Measurements from ENCODE around the gene PIPOX. TPM values are rescaled to one million over a fixed set of nuclear protein-coding genes. Genes with fewer than 3 reads are reported as not detected.

The PIPOX gene
- total RNA-seq, 4 donors from 2014 or later: 3.8 to 8.4 (median 5.1) TPM

GRCh38 chr17:29038085-29038795, 4.7 kb upstream of the PIPOX start:
- no peak for DNase-seq (ENCODE audit: extremely low spot score)
- Histone ChIP-seq H3K36me3 (no peaks in the 10 kb centered on the region), H3K27ac (replicated peaks in 1 of 4) (no peak overlapping the region), H3K4me3 (no peak overlapping the region), H3K9me3 (peaks cover 0 to 20% (median 12%) of the 10 kb centered on the region in 4 donors), H3K27me3 (no peaks in the 10 kb centered on the region), H3K4me1 (peaks cover 6 to 21% (median 15%) of the 10 kb centered on the region in 4 donors)
- intact Hi-C loops (cut with DNase I): no loop called here
- 52% methylated on average over 15 of the region's 15 CpGs for WGBS
- TF ChIP-seq EP300 (IDR thresholded peaks at IDR 0.05) (no peak), POLR2AphosphoS5 (IDR thresholded peaks at IDR 0.05) (no peak), POLR2A (IDR thresholded peaks at IDR 0.05; ENCODE audit: low read depth) (no peak), CTCF (IDR thresholded peaks at IDR 0.05) (no peak)

- no peaks in the 10 kb centered on the region for H3K36me3 ChIP-seq
- TF ChIP-seq POLR2AphosphoS5 (IDR thresholded peaks at IDR 0.05) (no peak), EP300 (IDR thresholded peaks at IDR 0.05) (no peak), CTCF (IDR thresholded peaks at IDR 0.05) (no peak), POLR2A (IDR thresholded peaks at IDR 0.05; ENCODE audit: low read depth) (no peak)
- 76% methylated on average over 13 of the region's 13 CpGs for WGBS
- intact Hi-C loops (cut with DNase I): no loop called here
- peaks cover 0 to 8% (median under 1%) of the 10 kb centered on the region in 4 donors for H3K9me3 ChIP-seq
- H3K4me1 ChIP-seq: peaks cover 6 to 22% (median 15%) of the 10 kb centered on the region in 4 donors
- no peak for DNase-seq (ENCODE audit: extremely low spot score)
- no peaks in the 10 kb centered on the region for H3K27me3 ChIP-seq
- no peak overlapping the region for H3K27ac ChIP-seq (replicated peaks in 1 of 4)
- no peak overlapping the region for H3K4me3 ChIP-seq
Measured at GRCh38 chr17:29039764-29040598, 3.0 kb upstream of the PIPOX start.

- no peak for TF ChIP-seq POLR2AphosphoS5 (IDR thresholded peaks at IDR 0.05)
- TF ChIP-seq EP300 (IDR thresholded peaks at IDR 0.05): no peak
- TF ChIP-seq POLR2A (IDR thresholded peaks at IDR 0.05; ENCODE audit: low read depth): no peak
- TF ChIP-seq CTCF (IDR thresholded peaks at IDR 0.05): no peak
- intact Hi-C loops (cut with DNase I): no loop called here
- Histone ChIP-seq H3K4me3 (no peak overlapping the region), H3K36me3 (no peaks in the 10 kb centered on the region), H3K27me3 (no peaks in the 10 kb centered on the region), H3K27ac (replicated peaks in 1 of 4) (no peak overlapping the region), H3K4me1 (peaks cover 6 to 22% (median 15%) of the 10 kb centered on the region in 4 donors), H3K9me3 (no peaks in the 10 kb centered on the region)
- 100% methylated on average over 2 of the region's 2 CpGs for WGBS
- DNase-seq (ENCODE audit: extremely low spot score): no peak
Measured at GRCh38 chr17:29041091-29041490, 1.9 kb upstream of the PIPOX start.

- TF ChIP-seq POLR2AphosphoS5 (IDR thresholded peaks at IDR 0.05) (no peak), POLR2A (IDR thresholded peaks at IDR 0.05; ENCODE audit: low read depth) (no peak), CTCF (IDR thresholded peaks at IDR 0.05) (no peak), EP300 (IDR thresholded peaks at IDR 0.05) (no peak)
- intact Hi-C loops (cut with DNase I): no loop called here
- WGBS: 91% methylated on average over 6 of the region's 6 CpGs
Measured at GRCh38 chr17:29041571-29041970, 1.4 kb upstream of the PIPOX start.

More at GRCh38 chr17:29041571-29041970, 1.4 kb upstream of the PIPOX start:
- Histone ChIP-seq H3K36me3 (no peaks in the 10 kb centered on the region), H3K4me3 (no peak overlapping the region), H3K9me3 (no peaks in the 10 kb centered on the region), H3K4me1 (peaks cover 6 to 22% (median 15%) of the 10 kb centered on the region in 4 donors), H3K27me3 (no peaks in the 10 kb centered on the region), H3K27ac (replicated peaks in 1 of 4) (no peak overlapping the region)
- DNase-seq (ENCODE audit: extremely low spot score): no peak
